GM19099 (cell line): Measurements from ENCODE around the gene CCR3.

Source experiments
- POLR2A ChIP-seq: IDR thresholded peaks from 3 replicates; pipeline ENCODE4 v1.6.1; 2011; ENCODE audit warnings: low read depth; ENCODE audit not compliant: insufficient read length; ENCODE audit errors: extremely low read depth

The CCR3 gene

GRCh38 chr3:46212101-46212500 lies 30.2 kb upstream of the CCR3 start:
- no peak for TF ChIP-seq POLR2A

- no peak for TF ChIP-seq POLR2A
Observed at GRCh38 chr3:46213201-46213600, 29.1 kb upstream of the CCR3 start.

- no peak for TF ChIP-seq POLR2A
Observed at GRCh38 chr3:46214751-46215352, 27.4 kb upstream of the CCR3 start.

GRCh38 chr3:46215810-46216414 lies 26.3 kb upstream of the CCR3 start:
- TF ChIP-seq POLR2A, result no peak

GRCh38 chr3:46218196-46218709 lies 24.0 kb upstream of the CCR3 start:
- no peak for TF ChIP-seq POLR2A

GRCh38 chr3:46221391-46221790 lies 20.9 kb upstream of the CCR3 start:
- no peak for TF ChIP-seq POLR2A

GRCh38 chr3:46221938-46222337 lies 20.3 kb upstream of the CCR3 start:
- no peak for TF ChIP-seq POLR2A

GRCh38 chr3:46222435-46223161 lies 19.7 kb upstream of the CCR3 start:
- TF ChIP-seq POLR2A, result no peak

GRCh38 chr3:46228260-46229242 lies 13.7 kb upstream of the CCR3 start:
- no peak for TF ChIP-seq POLR2A

- TF ChIP-seq POLR2A, result no peak
Observed at GRCh38 chr3:46231323-46231722, 10.9 kb upstream of the CCR3 start.

GRCh38 chr3:46233194-46233593 lies 9.1 kb upstream of the CCR3 start:
- TF ChIP-seq POLR2A, result no peak

- TF ChIP-seq POLR2A, result no peak
Observed at GRCh38 chr3:46235425-46235824, 6.8 kb upstream of the CCR3 start.

GRCh38 chr3:46236294-46237054 lies 5.8 kb upstream of the CCR3 start:
- no peak for TF ChIP-seq POLR2A

GRCh38 chr3:46238386-46238785 lies 3.9 kb upstream of the CCR3 start:
- no peak for TF ChIP-seq POLR2A
